NOMO-1 (cell line): ENCODE data around the gene ZMYM4.
"Not testable (repeated sequence)": the region's sequence is repeated elsewhere in the genome, so short reads cannot be mapped to it uniquely, and the experiment has no call there.

Experiments
- DNase-seq, 2 experiments: peaks; one replicate each; lab custom pipeline; 2025; ENCODE audit not compliant: unreplicated experiment in 2 of 2; lab: John Stamatoyannopoulos, UW

ZMYM4 gene

GRCh38 chr1:35320937-35321336, 52.4 kb downstream of the ZMYM4 start:
- no peak for DNase-seq

DNA sequence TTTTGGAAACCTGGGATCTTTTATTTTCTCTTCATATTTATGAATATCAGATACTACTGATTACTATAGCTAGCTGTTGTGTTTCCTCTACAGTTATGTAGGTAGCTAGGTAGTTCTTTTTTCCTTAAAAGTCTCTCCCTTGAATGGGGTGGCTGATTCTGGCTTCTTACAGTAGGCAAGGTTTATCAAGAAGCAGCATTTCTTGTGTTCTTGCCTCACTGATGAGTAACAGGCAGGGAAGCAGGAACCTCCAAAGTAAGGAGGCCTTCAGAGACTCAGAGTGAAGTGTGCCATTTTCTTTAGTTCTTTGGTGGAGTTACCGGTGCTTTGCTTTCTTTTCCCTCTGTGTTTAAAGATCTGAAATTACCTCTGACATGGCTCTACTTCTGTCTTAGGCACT, 56.0 kb downstream of the ZMYM4 start:
- DNase-seq, result no peak

DNA sequence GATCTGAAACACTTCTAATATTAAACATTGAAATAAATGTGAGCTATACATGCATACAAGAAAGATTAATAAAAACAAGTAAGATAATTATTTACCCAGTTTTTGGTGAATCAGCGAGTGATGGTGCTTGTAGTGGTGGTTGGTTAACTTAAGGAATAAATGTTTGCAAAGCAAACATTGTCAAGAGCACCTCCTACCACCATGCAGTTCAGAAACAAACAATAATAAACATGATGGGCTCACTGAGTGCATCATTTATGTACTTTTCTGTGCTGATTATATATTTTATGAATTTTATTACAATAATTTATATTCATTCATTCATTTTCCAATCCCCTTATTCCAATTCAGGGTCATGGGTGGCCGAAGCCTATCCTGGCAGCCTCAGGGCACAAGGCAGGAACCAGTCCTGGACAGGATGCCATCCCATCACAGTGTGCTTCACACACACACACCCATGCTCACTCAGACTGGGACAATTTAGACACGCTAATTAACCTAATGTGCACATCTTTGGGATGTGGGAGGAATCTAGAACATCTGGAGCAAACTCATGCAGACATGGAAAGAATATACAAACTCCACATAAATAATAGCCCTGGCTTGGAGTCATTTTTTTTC, 57.8 kb downstream of the ZMYM4 start:
- DNase-seq, result no peak

- not testable (repeated sequence) for DNase-seq
Measured at GRCh38 chr1:35331618-35332017, 63.1 kb downstream of the ZMYM4 start.

- no peak for DNase-seq
Measured at GRCh38 chr1:35334485-35334884, 66.0 kb downstream of the ZMYM4 start.

DNA sequence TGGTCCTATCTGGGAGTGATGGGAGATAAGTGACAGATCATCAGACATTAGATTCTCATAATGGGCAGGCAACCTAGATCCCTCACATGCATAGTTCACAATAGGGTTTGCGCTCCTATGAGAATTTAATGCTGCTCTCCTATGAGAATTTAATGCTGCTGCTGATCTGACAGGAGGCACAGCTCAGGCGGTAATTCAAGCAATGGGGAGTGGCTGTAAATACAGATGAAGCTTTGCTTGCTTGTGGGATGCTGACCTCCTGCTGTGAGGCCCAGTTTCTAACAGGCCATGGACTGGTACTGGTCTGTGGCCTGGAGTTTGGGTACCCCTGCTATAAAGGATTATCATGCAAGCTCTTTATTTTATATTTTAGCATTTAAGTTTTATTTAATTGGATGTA, 72.0 kb downstream of the ZMYM4 start:
- no peak for DNase-seq

GRCh38 chr1:35345439-35345981, 77.0 kb downstream of the ZMYM4 start:
- peak; percentile 80 to 89 for DNase-seq

GRCh38 chr1:35350872-35351271, 82.4 kb downstream of the ZMYM4 start:
- DNase-seq, result no peak

DNA sequence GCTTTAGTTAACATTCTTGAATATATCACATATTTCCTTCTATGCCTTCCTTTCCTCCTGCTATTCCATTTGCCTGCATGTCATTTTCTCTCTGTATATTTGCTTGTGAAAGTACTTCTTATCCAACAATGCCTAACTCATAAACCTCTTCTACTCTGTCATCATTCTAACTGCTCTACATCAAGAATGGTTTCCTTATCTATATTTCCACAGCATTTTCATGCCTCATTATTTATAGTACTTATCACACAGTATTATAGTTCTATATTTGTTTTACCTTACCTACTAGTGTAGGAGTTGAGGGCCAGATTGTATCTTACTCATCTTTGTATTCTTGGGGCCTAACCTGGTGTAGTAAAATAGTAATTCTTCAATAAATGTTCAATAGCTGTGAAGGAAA, 91.5 kb downstream of the ZMYM4 start:
- DNase-seq, result no peak

- DNase-seq, result peak; percentile 67 to 86
Measured at GRCh38 chr1:35361638-35362037, 93.1 kb downstream of the ZMYM4 start.

DNA sequence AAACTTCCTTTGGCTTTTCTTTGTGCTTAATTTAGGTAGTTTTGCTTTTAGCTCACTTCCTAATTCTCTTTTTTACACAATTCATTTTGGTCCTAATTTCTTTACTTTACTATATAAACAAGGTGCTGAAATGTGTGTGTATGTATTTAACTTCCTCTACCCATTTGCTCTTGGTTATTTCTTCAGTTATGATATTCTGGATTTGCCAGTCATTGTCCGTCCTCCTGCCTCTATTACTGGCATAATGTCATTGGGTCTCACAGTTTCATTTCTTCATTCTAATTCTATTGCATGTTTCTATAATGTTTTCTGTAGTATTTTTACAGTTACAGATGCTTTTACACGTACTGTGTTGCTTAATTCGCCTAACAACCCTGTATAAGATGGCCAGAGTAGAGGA, 96.2 kb downstream of the ZMYM4 start:
- peak; percentile 84 to 97 for DNase-seq

DNA sequence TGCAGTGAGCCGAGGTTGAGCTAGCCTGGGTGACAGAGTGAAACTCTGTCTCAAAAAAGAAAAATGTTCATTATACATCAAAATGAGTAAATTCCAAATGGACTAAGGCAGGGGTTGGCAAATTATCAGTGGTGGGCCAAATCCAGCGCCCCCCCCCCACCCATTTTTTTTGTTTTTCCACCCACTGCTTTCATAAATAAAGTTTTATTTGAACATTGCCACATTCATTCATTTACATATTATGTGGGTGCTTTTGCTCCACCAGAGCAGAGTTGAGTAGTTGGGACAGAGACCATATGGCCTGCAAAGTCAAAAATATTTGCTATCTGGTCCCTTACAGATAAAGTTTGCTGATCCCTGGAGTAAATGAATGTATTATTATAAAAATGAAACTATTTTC, 99.4 kb downstream of the ZMYM4 start:
- DNase-seq, result no peak

DNA sequence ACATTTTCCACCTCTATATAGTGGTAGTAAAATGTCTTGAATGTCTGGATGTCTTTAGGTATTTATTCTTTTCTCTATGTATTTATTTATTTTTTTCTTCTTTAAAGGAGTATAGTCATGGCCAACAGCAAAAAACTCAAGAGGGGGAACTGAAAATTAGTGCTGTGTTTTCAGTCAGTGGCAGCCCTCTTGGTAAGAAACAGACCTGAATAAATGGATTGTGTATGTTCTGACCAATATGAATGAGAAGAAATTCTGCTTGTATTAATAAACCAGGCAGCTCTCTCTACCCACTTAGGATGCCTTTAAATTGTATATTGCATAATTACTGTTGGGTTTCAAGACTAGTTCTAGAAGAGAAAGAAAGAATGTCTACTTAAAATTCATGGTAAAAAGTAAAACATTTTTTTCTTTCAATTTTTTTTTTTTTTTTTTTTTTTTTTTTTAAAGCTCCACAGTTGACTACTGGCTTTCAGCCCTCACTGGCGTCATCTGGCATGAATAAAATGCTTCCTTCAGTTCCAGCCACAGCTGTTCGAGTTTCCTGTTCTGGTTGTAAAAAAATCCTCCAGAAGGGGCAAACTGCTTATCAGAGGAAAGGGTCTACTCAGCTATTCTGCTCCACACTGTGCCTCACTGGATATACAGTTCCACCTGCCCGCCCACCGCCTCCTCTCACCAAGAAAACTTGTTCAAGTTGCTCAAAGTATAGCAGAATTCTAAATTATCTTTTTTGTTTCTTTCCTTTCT, 101.6 kb downstream of the ZMYM4 start:
- no peak for DNase-seq

- DNase-seq, result peak in 1 of 2 experiments; percentile 18
Measured at GRCh38 chr1:35371506-35371905, 103.0 kb downstream of the ZMYM4 start.

GRCh38 chr1:35377555-35377954, 109.0 kb downstream of the ZMYM4 start:
- no peak for DNase-seq

- DNase-seq, result no peak
Measured at GRCh38 chr1:35379317-35380000, 111.0 kb downstream of the ZMYM4 start.

DNA sequence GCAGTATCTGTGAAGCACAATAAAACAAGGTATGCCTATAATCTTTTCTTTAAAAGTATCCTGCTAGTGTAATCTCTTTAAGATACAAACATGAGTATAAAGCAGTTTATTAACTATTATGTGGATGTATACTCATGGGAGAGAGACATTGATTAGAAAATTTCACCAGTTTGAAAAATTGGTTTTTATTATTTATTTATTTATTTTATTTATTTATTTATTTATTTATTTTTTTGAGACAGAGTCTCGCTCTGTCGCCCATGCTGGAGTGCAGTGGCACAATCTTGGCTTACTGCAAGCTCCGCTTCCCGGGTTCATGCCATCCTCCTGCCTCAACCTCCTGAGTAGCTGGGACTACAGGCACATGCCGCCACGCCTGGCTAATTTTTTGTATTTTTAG, 111.6 kb downstream of the ZMYM4 start:
- DNase-seq, result not testable (repeated sequence)

- no peak for DNase-seq
Measured at GRCh38 chr1:35382107-35382506, 113.6 kb downstream of the ZMYM4 start.

GRCh38 chr1:35386290-35386689, 117.8 kb downstream of the ZMYM4 start:
- DNase-seq, result no peak

DNA sequence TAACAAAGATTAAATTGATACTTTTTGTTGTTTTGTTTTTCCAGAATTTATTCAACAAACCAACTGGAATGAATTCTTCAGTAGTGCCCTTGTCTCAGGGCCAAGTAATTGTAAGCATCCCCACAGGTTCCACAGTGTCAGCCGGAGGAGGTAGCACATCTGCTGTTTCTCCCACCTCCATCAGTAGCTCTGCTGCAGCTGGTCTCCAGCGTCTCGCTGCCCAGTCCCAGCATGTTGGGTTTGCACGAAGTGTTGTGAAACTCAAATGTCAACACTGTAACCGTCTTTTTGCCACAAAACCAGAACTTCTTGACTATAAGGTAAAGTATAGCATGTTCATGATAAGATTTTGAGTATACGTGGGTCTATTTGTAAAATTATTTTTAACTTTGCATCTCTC, 118.5 kb downstream of the ZMYM4 start:
- DNase-seq, result peak; percentile 42 to 48

GRCh38 chr1:35390600-35391494, 122.3 kb downstream of the ZMYM4 start:
- peak; percentile 39 to 73 for DNase-seq
